IPS-18c (cell line): Measurements from ENCODE around the gene PEX11A.

ENCODE experiments used
- H3K4me3 ChIP-seq: 2 replicates; pipeline ENCODE4 v1.7.0; 2013; ENCODE audit warnings: low read depth, mild to moderate bottlenecking, low read length, moderate library complexity; ENCODE audit not compliant: insufficient read depth
- H3K9me3 ChIP-seq: one replicate; pipeline ENCODE4 v1.6.1; 2013; ENCODE audit warnings: mild to moderate bottlenecking, low read length, moderate library complexity; ENCODE audit not compliant: control insufficient read depth, insufficient read depth

Gene PEX11A

GRCh38 chr15:89681146-89681545 lies 9.4 kb downstream of the PEX11A start:
- H3K4me3 ChIP-seq: no peak overlapping the region
- H3K9me3 ChIP-seq: no peaks in the 10 kb centered on the region

- Histone ChIP-seq H3K9me3 (no peaks in the 10 kb centered on the region), H3K4me3 (no peak overlapping the region)
These were observed 10.2 kb downstream of the PEX11A start for GRCh38 chr15:89680282-89680873.

GRCh38 chr15:89679212-89679611 lies 11.3 kb downstream of the PEX11A start, which contains the start of gene PLIN1:
TSS of gene PLIN1 (minus strand) at chr15:89679367. CDS start at chr15:89677489, 1,878 bp downstream.
- H3K4me3 ChIP-seq: no peak within 1 kb of the TSS

GRCh38 chr15:89677381-89677780 lies 13.2 kb downstream of the PEX11A start:
- H3K9me3 ChIP-seq: no peaks in the 10 kb centered on the region

More at GRCh38 chr15:89679212-89679611, 11.3 kb downstream of the PEX11A start, which contains the start of gene PLIN1:
- no peaks in the 10 kb centered on the region for H3K9me3 ChIP-seq

GRCh38 chr15:89675606-89676005 lies 14.9 kb downstream of the PEX11A start:
- H3K4me3 ChIP-seq: no peak overlapping the region
- H3K9me3 ChIP-seq: no peaks in the 10 kb centered on the region

More at GRCh38 chr15:89677381-89677780, 13.2 kb downstream of the PEX11A start:
- no peak overlapping the region for H3K4me3 ChIP-seq

- H3K4me3 ChIP-seq: no peak overlapping the region
- no peaks in the 10 kb centered on the region for H3K9me3 ChIP-seq
These were observed 16.0 kb downstream of the PEX11A start for GRCh38 chr15:89674526-89674925.

- Histone ChIP-seq H3K9me3 (no peaks in the 10 kb centered on the region), H3K4me3 (no peak overlapping the region)
These were observed 17.4 kb downstream of the PEX11A start for GRCh38 chr15:89673165-89673512.

GRCh38 chr15:89672221-89673164 lies 18.1 kb downstream of the PEX11A start:
- Histone ChIP-seq H3K4me3 (no peak overlapping the region), H3K9me3 (no peaks in the 10 kb centered on the region)

- no peak overlapping the region for H3K4me3 ChIP-seq
- no peaks in the 10 kb centered on the region for H3K9me3 ChIP-seq
These were observed 18.9 kb downstream of the PEX11A start for GRCh38 chr15:89671687-89672086.

- H3K4me3 ChIP-seq: no peak overlapping the region
- no peaks in the 10 kb centered on the region for H3K9me3 ChIP-seq
These were observed 19.5 kb downstream of the PEX11A start for GRCh38 chr15:89670971-89671560.

- no peak overlapping the region for H3K4me3 ChIP-seq
- H3K9me3 ChIP-seq: no peaks in the 10 kb centered on the region
These were observed 20.6 kb downstream of the PEX11A start for GRCh38 chr15:89669941-89670340.

- Histone ChIP-seq H3K4me3 (no peak overlapping the region), H3K9me3 (no peaks in the 10 kb centered on the region)
These were observed 21.2 kb downstream of the PEX11A start for GRCh38 chr15:89669309-89669865.

- no peak overlapping the region for H3K4me3 ChIP-seq
These were observed 22.4 kb downstream of the PEX11A start for GRCh38 chr15:89668171-89668570.

GRCh38 chr15:89667706-89667960 lies 22.9 kb downstream of the PEX11A start:
- no peaks in the 10 kb centered on the region for H3K9me3 ChIP-seq

More at GRCh38 chr15:89668171-89668570, 22.4 kb downstream of the PEX11A start:
- no peaks in the 10 kb centered on the region for H3K9me3 ChIP-seq

GRCh38 chr15:89666858-89667705 lies 23.5 kb downstream of the PEX11A start:
- Histone ChIP-seq H3K4me3 (no peak overlapping the region), H3K9me3 (no peaks in the 10 kb centered on the region)

More at GRCh38 chr15:89667706-89667960, 22.9 kb downstream of the PEX11A start:
- H3K4me3 ChIP-seq: no peak overlapping the region

GRCh38 chr15:89666184-89666857 lies 24.2 kb downstream of the PEX11A start:
- H3K4me3 ChIP-seq: peak overlapping the region; percentile 38; the same call in 1 of the 2 replicates
- no peaks in the 10 kb centered on the region for H3K9me3 ChIP-seq
